GM19035 (cell line): ENCODE measurements around the gene DNM3.

Source experiments
- ATAC-seq: cut with Tn5 transposase; IDR thresholded peaks from one replicate; pipeline ENCODE4 v1.9.1; 2021; ENCODE audit not compliant: unreplicated experiment

DNM3 gene

GRCh38 chr1:171868217-171868803 is 27.0 kb downstream of the DNM3 start:
- ATAC-seq = no peak

- ATAC-seq = no peak
Observed at GRCh38 chr1:171869097-171869496, 27.8 kb downstream of the DNM3 start.

GRCh38 chr1:171871848-171872247 is 30.6 kb downstream of the DNM3 start:
- no peak for ATAC-seq

- ATAC-seq = no peak
Observed at GRCh38 chr1:171872430-171872829, 31.1 kb downstream of the DNM3 start.

- no peak for ATAC-seq
Observed at GRCh38 chr1:171873664-171874063, 32.4 kb downstream of the DNM3 start.

- ATAC-seq = peak; percentile 70
Observed at GRCh38 chr1:171877701-171878100, 36.4 kb downstream of the DNM3 start.

GRCh38 chr1:171879556-171879955 is 38.3 kb downstream of the DNM3 start:
- no peak for ATAC-seq

- no peak for ATAC-seq
Observed at GRCh38 chr1:171881442-171881841, 40.1 kb downstream of the DNM3 start.

- ATAC-seq = peak; percentile 59
Observed at GRCh38 chr1:171883849-171884248, 42.6 kb downstream of the DNM3 start.

- peak; percentile 37 for ATAC-seq
Observed at GRCh38 chr1:171884475-171884874, 43.2 kb downstream of the DNM3 start.

- ATAC-seq = no peak
Observed at GRCh38 chr1:171890131-171890530, 48.8 kb downstream of the DNM3 start.

- ATAC-seq = no peak
Observed at GRCh38 chr1:171896936-171897703, 55.8 kb downstream of the DNM3 start.

GRCh38 chr1:171898941-171899340 is 57.6 kb downstream of the DNM3 start:
- ATAC-seq = no peak

- no peak for ATAC-seq
Observed at GRCh38 chr1:171899838-171900237, 58.5 kb downstream of the DNM3 start.

- ATAC-seq = no peak
Observed at GRCh38 chr1:171901245-171901644, 59.9 kb downstream of the DNM3 start.

- ATAC-seq = no peak
Observed at GRCh38 chr1:171902527-171902926, 61.2 kb downstream of the DNM3 start.

GRCh38 chr1:171904778-171905450 is 63.6 kb downstream of the DNM3 start:
- no peak for ATAC-seq

- no peak for ATAC-seq
Observed at GRCh38 chr1:171909711-171910110, 68.4 kb downstream of the DNM3 start.

GRCh38 chr1:171910786-171911185 is 69.5 kb downstream of the DNM3 start:
- ATAC-seq = no peak

- no peak for ATAC-seq
Observed at GRCh38 chr1:171911506-171911905, 70.2 kb downstream of the DNM3 start.

GRCh38 chr1:171912509-171913175 is 71.3 kb downstream of the DNM3 start:
- no peak for ATAC-seq

GRCh38 chr1:171913385-171913784 is 72.1 kb downstream of the DNM3 start:
- ATAC-seq = no peak
